HEK293 (cell line): Measurements from ENCODE around the gene CRYBB1.
A peak's percentile ranks its signal among the peaks of the same experiment; 100 is the strongest.

Experiments
- EGR2 ChIP-seq: fragments of 450-650 bp; formaldehyde crosslinking; IDR thresholded peaks from 2 replicates; pipeline ENCODE4 v1.5.1; 2016; ENCODE audit warnings: low read depth, missing biosample characterization, missing genetic modification characterization
- GFI1B ChIP-seq: fragments of 450-650 bp; formaldehyde crosslinking; IDR thresholded peaks from 2 replicates; pipeline ENCODE4 v1.5.1; 2016; ENCODE audit warnings: missing biosample characterization, missing genetic modification characterization
- GLI2 ChIP-seq: fragments of 450-650 bp; formaldehyde crosslinking; IDR thresholded peaks from 2 replicates; pipeline ENCODE4; 2017; ENCODE audit warnings: missing biosample characterization, missing genetic modification characterization, low read depth, borderline replicate concordance
- SP3 ChIP-seq: fragments of 450-650 bp; formaldehyde crosslinking; IDR thresholded peaks from 2 replicates; pipeline ENCODE4 v1.5.1; 2016; ENCODE audit warnings: missing biosample characterization, missing genetic modification characterization
- ZBTB8A ChIP-seq: fragments of 450-650 bp; formaldehyde crosslinking; IDR thresholded peaks from 2 replicates; pipeline ENCODE4 v1.5.1; 2016; ENCODE audit warnings: missing biosample characterization, missing genetic modification characterization
- ZFHX2 ChIP-seq: fragments of 450-650 bp; formaldehyde crosslinking; conservative IDR thresholded peaks from 2 replicates; pipeline ENCODE4 v1.5.1; 2016; ENCODE audit warnings: missing biosample characterization, missing genetic modification characterization
- ZFP41 ChIP-seq: fragments of 450-650 bp; formaldehyde crosslinking; IDR thresholded peaks from 2 replicates; pipeline ENCODE4 v1.5.1; 2016; ENCODE audit warnings: missing biosample characterization, missing genetic modification characterization, borderline replicate concordance
- ZNF132 ChIP-seq: fragments of 450-650 bp; formaldehyde crosslinking; IDR thresholded peaks from 2 replicates; pipeline ENCODE4 v1.5.1; 2017; ENCODE audit warnings: missing biosample characterization, missing genetic modification characterization, borderline replicate concordance
- ZNF169 ChIP-seq: fragments of 450-650 bp; formaldehyde crosslinking; IDR thresholded peaks from 2 replicates; pipeline ENCODE4 v1.5.1; 2016; ENCODE audit warnings: missing biosample characterization, missing genetic modification characterization
- ZNF23 ChIP-seq: fragments of 450-650 bp; formaldehyde crosslinking; IDR thresholded peaks from 2 replicates; pipeline ENCODE4 v1.5.1; 2016; ENCODE audit warnings: missing biosample characterization, missing genetic modification characterization, borderline replicate concordance
- ZNF391 ChIP-seq: fragments of 450-650 bp; formaldehyde crosslinking; IDR thresholded peaks from 2 replicates; pipeline ENCODE4 v1.5.1; 2016; ENCODE audit warnings: low read depth, missing biosample characterization, missing genetic modification characterization, borderline replicate concordance
- ZNF394 ChIP-seq: fragments of 450-650 bp; formaldehyde crosslinking; IDR thresholded peaks from 2 replicates; pipeline ENCODE4 v1.5.1; 2016; ENCODE audit warnings: missing biosample characterization, missing genetic modification characterization, mild to moderate bottlenecking, moderate library complexity, borderline replicate concordance
- ZNF433 ChIP-seq: fragments of 450-650 bp; formaldehyde crosslinking; IDR thresholded peaks from 2 replicates; pipeline ENCODE4 v1.5.1; 2016; ENCODE audit warnings: missing biosample characterization, missing genetic modification characterization, low read depth
- ZNF473 ChIP-seq: fragments of 450-650 bp; formaldehyde crosslinking; IDR thresholded peaks from 2 replicates; pipeline ENCODE4 v1.5.1; 2017; ENCODE audit warnings: missing biosample characterization, missing genetic modification characterization
- ZNF561 ChIP-seq: fragments of 450-650 bp; IDR thresholded peaks from 2 replicates; pipeline ENCODE4 v1.5.1; 2018; ENCODE audit warnings: missing biosample characterization, missing genetic modification characterization, borderline replicate concordance
- ZNF585B ChIP-seq: fragments of 450-650 bp; formaldehyde crosslinking; IDR thresholded peaks from 2 replicates; pipeline ENCODE4 v1.5.1; 2016; ENCODE audit warnings: missing biosample characterization, missing genetic modification characterization
- ZNF701 ChIP-seq: fragments of 450-650 bp; formaldehyde crosslinking; IDR thresholded peaks from 2 replicates; pipeline ENCODE4 v1.5.1; 2016; ENCODE audit warnings: missing biosample characterization, missing genetic modification characterization
- ZNF768 ChIP-seq: fragments of 450-650 bp; formaldehyde crosslinking; IDR thresholded peaks from 2 replicates; pipeline ENCODE4 v1.5.1; 2018; ENCODE audit warnings: missing biosample characterization, mild to moderate bottlenecking, missing genetic modification characterization
- TF ChIP-seq, protein P1 (sequence below): fragments of 450-650 bp; formaldehyde crosslinking; IDR thresholded peaks from 2 replicates; pipeline ENCODE4 v1.5.1; 2016; ENCODE audit warnings: missing biosample characterization, missing genetic modification characterization, low read depth
- TF ChIP-seq, protein P2 (sequence below): IDR thresholded peaks from 2 replicates; pipeline ENCODE4 v1.6.1; 2011; ENCODE audit warnings: mild to moderate bottlenecking, low read depth, low read length, borderline replicate concordance
- TF ChIP-seq, protein P3 (sequence below): fragments of 450-650 bp; formaldehyde crosslinking; IDR thresholded peaks from 2 replicates; pipeline ENCODE4 v1.5.1; 2016; ENCODE audit warnings: missing biosample characterization, missing genetic modification characterization, borderline replicate concordance
- TF ChIP-seq, protein P4 (sequence below): fragments of 450-650 bp; formaldehyde crosslinking; IDR thresholded peaks from 2 replicates; pipeline ENCODE4 v1.5.1; 2016; ENCODE audit warnings: missing biosample characterization, missing genetic modification characterization
- TF ChIP-seq, protein P5 (sequence below): fragments of 450-650 bp; formaldehyde crosslinking; conservative IDR thresholded peaks from 2 replicates; pipeline ENCODE4 v1.5.1; 2016; ENCODE audit warnings: low read depth, missing biosample characterization, missing genetic modification characterization

The CRYBB1 gene

DNA sequence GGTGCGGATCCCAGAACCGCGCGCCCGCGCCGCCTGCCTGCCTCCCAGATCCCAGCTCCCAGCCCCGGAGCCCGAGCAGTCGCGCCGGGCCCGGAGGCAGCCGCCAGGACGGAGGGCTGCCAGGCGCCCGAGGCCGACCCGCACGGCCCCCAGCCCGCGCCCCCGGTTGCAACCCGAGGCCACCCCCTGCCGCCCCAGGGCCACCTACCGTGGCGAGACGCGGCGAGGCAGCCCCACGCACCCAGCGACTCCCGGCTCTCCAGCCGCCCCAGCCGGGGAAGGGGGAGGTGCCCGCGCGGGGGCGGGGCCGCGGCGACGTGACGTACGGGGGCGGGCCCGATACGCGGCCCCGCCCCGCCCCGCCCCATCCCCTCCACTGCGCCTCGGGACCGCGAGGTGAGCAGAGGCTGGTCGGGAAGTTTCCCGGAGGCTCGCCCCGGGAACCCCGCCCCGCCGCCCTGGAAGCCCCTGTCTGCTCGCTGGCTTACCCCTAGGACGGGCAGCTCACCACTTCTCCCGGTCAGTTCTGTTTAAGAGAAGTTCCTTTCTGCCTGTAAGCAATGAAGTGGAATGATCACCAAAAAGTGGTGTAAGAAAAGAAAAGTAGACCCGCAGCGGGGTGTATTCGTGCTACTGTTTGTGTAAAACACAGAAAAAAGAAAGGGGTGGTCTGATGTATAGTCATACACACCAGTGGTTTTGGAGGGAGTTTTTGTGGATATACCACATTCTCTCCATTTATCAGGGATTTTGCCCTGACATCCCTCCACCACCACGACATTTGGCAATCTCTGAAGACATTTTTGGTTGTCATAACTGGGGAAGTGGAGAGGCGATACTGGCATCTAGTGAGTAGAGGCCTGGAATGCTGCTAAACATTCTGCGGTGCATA lies 27.7 kb downstream of the CRYBB1 start, which contains the start of gene TPST2 (continued):
- TF ChIP-seq ZNF391 (tag by site-specific recombination) (no peak), EGR2 (tag by site-specific recombination) (no peak), GFI1B (no peak), ZNF23 (tag by site-specific recombination) (no peak), ZNF394 (tag by site-specific recombination) (no peak), ZNF132 (tag by site-specific recombination) (no peak), ZBTB8A (peak; percentile 65), ZFHX2 (tag by site-specific recombination) (no peak), SP3 (tag by site-specific recombination) (peak; percentile 32; the same call in 1 of the 2 replicates), ZNF433 (tag by site-specific recombination) (no peak), ZNF561 (tag by site-specific recombination) (no peak), ZNF701 (tag by site-specific recombination) (no peak), ZFP41 (tag by site-specific recombination) (no peak), ZNF768 (no peak), ZNF169 (tag by site-specific recombination) (no peak), GLI2 (no peak), ZNF473 (tag by site-specific recombination) (no peak), ZNF585B (tag by site-specific recombination) (no peak)
- TF ChIP-seq, protein P1, sequence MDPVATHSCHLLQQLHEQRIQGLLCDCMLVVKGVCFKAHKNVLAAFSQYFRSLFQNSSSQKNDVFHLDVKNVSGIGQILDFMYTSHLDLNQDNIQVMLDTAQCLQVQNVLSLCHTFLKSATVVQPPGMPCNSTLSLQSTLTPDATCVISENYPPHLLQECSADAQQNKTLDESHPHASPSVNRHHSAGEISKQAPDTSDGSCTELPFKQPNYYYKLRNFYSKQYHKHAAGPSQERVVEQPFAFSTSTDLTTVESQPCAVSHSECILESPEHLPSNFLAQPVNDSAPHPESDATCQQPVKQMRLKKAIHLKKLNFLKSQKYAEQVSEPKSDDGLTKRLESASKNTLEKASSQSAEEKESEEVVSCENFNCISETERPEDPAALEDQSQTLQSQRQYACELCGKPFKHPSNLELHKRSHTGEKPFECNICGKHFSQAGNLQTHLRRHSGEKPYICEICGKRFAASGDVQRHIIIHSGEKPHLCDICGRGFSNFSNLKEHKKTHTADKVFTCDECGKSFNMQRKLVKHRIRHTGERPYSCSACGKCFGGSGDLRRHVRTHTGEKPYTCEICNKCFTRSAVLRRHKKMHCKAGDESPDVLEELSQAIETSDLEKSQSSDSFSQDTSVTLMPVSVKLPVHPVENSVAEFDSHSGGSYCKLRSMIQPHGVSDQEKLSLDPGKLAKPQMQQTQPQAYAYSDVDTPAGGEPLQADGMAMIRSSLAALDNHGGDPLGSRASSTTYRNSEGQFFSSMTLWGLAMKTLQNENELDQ (tag by site-specific recombination): no peak
- TF ChIP-seq, protein P2, sequence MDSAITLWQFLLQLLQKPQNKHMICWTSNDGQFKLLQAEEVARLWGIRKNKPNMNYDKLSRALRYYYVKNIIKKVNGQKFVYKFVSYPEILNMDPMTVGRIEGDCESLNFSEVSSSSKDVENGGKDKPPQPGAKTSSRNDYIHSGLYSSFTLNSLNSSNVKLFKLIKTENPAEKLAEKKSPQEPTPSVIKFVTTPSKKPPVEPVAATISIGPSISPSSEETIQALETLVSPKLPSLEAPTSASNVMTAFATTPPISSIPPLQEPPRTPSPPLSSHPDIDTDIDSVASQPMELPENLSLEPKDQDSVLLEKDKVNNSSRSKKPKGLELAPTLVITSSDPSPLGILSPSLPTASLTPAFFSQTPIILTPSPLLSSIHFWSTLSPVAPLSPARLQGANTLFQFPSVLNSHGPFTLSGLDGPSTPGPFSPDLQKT: no peak
- TF ChIP-seq, protein P3, sequence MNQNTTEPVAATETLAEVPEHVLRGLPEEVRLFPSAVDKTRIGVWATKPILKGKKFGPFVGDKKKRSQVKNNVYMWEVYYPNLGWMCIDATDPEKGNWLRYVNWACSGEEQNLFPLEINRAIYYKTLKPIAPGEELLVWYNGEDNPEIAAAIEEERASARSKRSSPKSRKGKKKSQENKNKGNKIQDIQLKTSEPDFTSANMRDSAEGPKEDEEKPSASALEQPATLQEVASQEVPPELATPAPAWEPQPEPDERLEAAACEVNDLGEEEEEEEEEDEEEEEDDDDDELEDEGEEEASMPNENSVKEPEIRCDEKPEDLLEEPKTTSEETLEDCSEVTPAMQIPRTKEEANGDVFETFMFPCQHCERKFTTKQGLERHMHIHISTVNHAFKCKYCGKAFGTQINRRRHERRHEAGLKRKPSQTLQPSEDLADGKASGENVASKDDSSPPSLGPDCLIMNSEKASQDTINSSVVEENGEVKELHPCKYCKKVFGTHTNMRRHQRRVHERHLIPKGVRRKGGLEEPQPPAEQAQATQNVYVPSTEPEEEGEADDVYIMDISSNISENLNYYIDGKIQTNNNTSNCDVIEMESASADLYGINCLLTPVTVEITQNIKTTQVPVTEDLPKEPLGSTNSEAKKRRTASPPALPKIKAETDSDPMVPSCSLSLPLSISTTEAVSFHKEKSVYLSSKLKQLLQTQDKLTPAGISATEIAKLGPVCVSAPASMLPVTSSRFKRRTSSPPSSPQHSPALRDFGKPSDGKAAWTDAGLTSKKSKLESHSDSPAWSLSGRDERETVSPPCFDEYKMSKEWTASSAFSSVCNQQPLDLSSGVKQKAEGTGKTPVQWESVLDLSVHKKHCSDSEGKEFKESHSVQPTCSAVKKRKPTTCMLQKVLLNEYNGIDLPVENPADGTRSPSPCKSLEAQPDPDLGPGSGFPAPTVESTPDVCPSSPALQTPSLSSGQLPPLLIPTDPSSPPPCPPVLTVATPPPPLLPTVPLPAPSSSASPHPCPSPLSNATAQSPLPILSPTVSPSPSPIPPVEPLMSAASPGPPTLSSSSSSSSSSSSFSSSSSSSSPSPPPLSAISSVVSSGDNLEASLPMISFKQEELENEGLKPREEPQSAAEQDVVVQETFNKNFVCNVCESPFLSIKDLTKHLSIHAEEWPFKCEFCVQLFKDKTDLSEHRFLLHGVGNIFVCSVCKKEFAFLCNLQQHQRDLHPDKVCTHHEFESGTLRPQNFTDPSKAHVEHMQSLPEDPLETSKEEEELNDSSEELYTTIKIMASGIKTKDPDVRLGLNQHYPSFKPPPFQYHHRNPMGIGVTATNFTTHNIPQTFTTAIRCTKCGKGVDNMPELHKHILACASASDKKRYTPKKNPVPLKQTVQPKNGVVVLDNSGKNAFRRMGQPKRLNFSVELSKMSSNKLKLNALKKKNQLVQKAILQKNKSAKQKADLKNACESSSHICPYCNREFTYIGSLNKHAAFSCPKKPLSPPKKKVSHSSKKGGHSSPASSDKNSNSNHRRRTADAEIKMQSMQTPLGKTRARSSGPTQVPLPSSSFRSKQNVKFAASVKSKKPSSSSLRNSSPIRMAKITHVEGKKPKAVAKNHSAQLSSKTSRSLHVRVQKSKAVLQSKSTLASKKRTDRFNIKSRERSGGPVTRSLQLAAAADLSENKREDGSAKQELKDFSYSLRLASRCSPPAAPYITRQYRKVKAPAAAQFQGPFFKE (tag by site-specific recombination): no peak
- TF ChIP-seq, protein P4, sequence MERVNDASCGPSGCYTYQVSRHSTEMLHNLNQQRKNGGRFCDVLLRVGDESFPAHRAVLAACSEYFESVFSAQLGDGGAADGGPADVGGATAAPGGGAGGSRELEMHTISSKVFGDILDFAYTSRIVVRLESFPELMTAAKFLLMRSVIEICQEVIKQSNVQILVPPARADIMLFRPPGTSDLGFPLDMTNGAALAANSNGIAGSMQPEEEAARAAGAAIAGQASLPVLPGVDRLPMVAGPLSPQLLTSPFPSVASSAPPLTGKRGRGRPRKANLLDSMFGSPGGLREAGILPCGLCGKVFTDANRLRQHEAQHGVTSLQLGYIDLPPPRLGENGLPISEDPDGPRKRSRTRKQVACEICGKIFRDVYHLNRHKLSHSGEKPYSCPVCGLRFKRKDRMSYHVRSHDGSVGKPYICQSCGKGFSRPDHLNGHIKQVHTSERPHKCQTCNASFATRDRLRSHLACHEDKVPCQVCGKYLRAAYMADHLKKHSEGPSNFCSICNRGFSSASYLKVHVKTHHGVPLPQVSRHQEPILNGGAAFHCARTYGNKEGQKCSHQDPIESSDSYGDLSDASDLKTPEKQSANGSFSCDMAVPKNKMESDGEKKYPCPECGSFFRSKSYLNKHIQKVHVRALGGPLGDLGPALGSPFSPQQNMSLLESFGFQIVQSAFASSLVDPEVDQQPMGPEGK: 0 out of 2 replicates have a peak, but pooled peaks have one; percentile 18
- TF ChIP-seq, protein P5, sequence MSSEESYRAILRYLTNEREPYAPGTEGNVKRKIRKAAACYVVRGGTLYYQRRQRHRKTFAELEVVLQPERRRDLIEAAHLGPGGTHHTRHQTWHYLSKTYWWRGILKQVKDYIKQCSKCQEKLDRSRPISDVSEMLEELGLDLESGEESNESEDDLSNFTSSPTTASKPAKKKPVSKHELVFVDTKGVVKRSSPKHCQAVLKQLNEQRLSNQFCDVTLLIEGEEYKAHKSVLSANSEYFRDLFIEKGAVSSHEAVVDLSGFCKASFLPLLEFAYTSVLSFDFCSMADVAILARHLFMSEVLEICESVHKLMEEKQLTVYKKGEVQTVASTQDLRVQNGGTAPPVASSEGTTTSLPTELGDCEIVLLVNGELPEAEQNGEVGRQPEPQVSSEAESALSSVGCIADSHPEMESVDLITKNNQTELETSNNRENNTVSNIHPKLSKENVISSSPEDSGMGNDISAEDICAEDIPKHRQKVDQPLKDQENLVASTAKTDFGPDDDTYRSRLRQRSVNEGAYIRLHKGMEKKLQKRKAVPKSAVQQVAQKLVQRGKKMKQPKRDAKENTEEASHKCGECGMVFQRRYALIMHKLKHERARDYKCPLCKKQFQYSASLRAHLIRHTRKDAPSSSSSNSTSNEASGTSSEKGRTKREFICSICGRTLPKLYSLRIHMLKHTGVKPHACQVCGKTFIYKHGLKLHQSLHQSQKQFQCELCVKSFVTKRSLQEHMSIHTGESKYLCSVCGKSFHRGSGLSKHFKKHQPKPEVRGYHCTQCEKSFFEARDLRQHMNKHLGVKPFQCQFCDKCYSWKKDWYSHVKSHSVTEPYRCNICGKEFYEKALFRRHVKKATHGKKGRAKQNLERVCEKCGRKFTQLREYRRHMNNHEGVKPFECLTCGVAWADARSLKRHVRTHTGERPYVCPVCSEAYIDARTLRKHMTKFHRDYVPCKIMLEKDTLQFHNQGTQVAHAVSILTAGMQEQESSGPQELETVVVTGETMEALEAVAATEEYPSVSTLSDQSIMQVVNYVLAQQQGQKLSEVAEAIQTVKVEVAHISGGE (tag by site-specific recombination): no peak
